Activated CD8-positive, alpha-beta memory T cell treated with anti-CD3 and anti-CD28 coated beads, Interleukin-2, amount 10 ng/mL, durations not matched to agents 7 days and 5 days (primary cell): Measurements from ENCODE around the gene QRICH2. TPM values are rescaled to one million over a fixed set of nuclear protein-coding genes. Genes with fewer than 3 reads are reported as not detected.
"Not testable (repeated sequence)": the region's sequence is repeated elsewhere in the genome, so short reads cannot be mapped to it uniquely, and the experiment has no call there.

Experiments
- ATAC-seq: fragments of 150-1000 bp; cut with Tn5 transposase; one replicate; pipeline ENCODE4 v1.10.0; 2021; ENCODE audit warnings: moderate library complexity
- CTCF ChIA-PET: fragments of 350-600 bp; sonication (Branson Sonifier 250); formaldehyde crosslinking; loops from one replicate; lab custom pipeline; 2021; ENCODE audit warnings: antibody characterized with exemption; lab: Charles Lee
- DNase-seq: peaks from one replicate; pipeline ENCODE4 v3.0.0-alpha.2; 2020
- H3K27ac Mint-ChIP-seq: one replicate; pipeline ENCODE4 v1.8.0; 2021; ENCODE audit warnings: mild to moderate bottlenecking, mixed read lengths
- H3K27me3 Mint-ChIP-seq: one replicate; pipeline ENCODE4 v1.8.0; 2021; ENCODE audit warnings: mixed read lengths
- H3K36me3 Mint-ChIP-seq: one replicate; pipeline ENCODE4 v1.8.0; 2021; ENCODE audit warnings: mild to moderate bottlenecking, mixed read lengths
- H3K4me1 Mint-ChIP-seq: one replicate; pipeline ENCODE4 v1.8.0; 2021; ENCODE audit warnings: mixed read lengths
- H3K4me3 Mint-ChIP-seq: one replicate; pipeline ENCODE4 v1.8.0; 2021; ENCODE audit warnings: mild to moderate bottlenecking, moderate library complexity, mixed read lengths
- H3K9me3 Mint-ChIP-seq: one replicate; pipeline ENCODE4 v1.8.0; 2022; ENCODE audit warnings: low read depth, mixed read lengths
- total RNA-seq, 2 experiments: library from RNA; stranded (reverse); gene quantifications; one replicate each; pipeline ENCODE4 v1.2.3, GENCODE V29; 2021

The QRICH2 gene
- total RNA-seq, 2 experiments from 2014 or later = 3.8 to 5.8 TPM

GRCh38 chr17:76226749-76227148, 81.3 kb downstream of the QRICH2 start:
- peaks cover 45% of the 10 kb centered on the region for H3K36me3 Mint-ChIP-seq
- DNase-seq, H3K27ac Mint-ChIP-seq, H3K9me3 Mint-ChIP-seq, ATAC-seq, H3K4me3 Mint-ChIP-seq, H3K27me3 Mint-ChIP-seq, CTCF ChIA-PET: not testable (repeated sequence)
- H3K4me1 Mint-ChIP-seq = peaks cover 28% of the 10 kb centered on the region

GRCh38 chr17:76225373-76226086, 82.5 kb downstream of the QRICH2 start:
- not testable (repeated sequence) for H3K4me3 Mint-ChIP-seq, H3K27me3 Mint-ChIP-seq, ATAC-seq, H3K9me3 Mint-ChIP-seq, DNase-seq, H3K27ac Mint-ChIP-seq
- H3K36me3 Mint-ChIP-seq = peaks cover 48% of the 10 kb centered on the region
- CTCF ChIA-PET = interaction anchor here (1.2 kb wide), 1 partner anchor 54 kb away, joined by 3 read pairs; no protein-coding TSS in a partner anchor
- H3K4me1 Mint-ChIP-seq = peaks cover 29% of the 10 kb centered on the region

Other genes with a start within 250 kb of the QRICH2 start
- 100 to 1,000 TPM in 1 of 2 experiments, 10 to 100 TPM in 1; 92.0 to 116 TPM for gene SRP68, start 235.8 kb downstream of the QRICH2 start, total RNA-seq
- gene GALR2, start 233.5 kb downstream of the QRICH2 start, total RNA-seq = under 1 TPM; 0.29 to 0.47 TPM
- gene ZACN, start 229.1 kb downstream of the QRICH2 start, total RNA-seq = under 1 TPM; 0.26 to 0.87 TPM
- 100 to 1,000 TPM; 132 to 137 TPM for gene EXOC7, start 204.5 kb downstream of the QRICH2 start, total RNA-seq
- gene FOXJ1, start 167.0 kb downstream of the QRICH2 start, total RNA-seq = under 1 TPM in 1 of 2 experiments, not detected in 1; 0.55 TPM
- gene RNF157, start 67.8 kb downstream of the QRICH2 start, total RNA-seq = 100 to 1,000 TPM in 1 of 2 experiments, 10 to 100 TPM in 1; 73.0 to 148 TPM
- 100 to 1,000 TPM; 260 to 406 TPM for gene UBALD2, start 42.9 kb downstream of the QRICH2 start, total RNA-seq
- gene PRPSAP1, start 45.6 kb upstream of the QRICH2 start, total RNA-seq = 10 to 100 TPM; 63.9 to 64.7 TPM
- gene SPHK1, start 76.3 kb upstream of the QRICH2 start, total RNA-seq = 1 to 10 TPM; 5.4 to 8.4 TPM
- 10 to 100 TPM; 30.2 to 34.7 TPM for gene UBE2O, start 144.9 kb upstream of the QRICH2 start, total RNA-seq
- gene AANAT, start 159.3 kb upstream of the QRICH2 start, total RNA-seq = not detected
- 10 to 100 TPM; 29.6 to 42.1 TPM for gene RHBDF2, start 193.1 kb upstream of the QRICH2 start, total RNA-seq
- not detected for gene CYGB, start 229.4 kb upstream of the QRICH2 start, total RNA-seq
- gene PRCD, start 231.8 kb upstream of the QRICH2 start, total RNA-seq = not detected